SH-SY5Y (cell line): ENCODE measurements around the gene BRSK2.

Source experiments
- GATA2 ChIP-seq: IDR thresholded peaks from 2 replicates; pipeline ENCODE4 v1.6.1; 2011; ENCODE audit warnings: mild to moderate bottlenecking, low read depth, low read length
- GATA3 ChIP-seq: IDR thresholded peaks from 2 replicates; pipeline ENCODE4 v1.6.1; 2011; ENCODE audit warnings: low read depth, mild to moderate bottlenecking, low read length, moderate library complexity

DNA sequence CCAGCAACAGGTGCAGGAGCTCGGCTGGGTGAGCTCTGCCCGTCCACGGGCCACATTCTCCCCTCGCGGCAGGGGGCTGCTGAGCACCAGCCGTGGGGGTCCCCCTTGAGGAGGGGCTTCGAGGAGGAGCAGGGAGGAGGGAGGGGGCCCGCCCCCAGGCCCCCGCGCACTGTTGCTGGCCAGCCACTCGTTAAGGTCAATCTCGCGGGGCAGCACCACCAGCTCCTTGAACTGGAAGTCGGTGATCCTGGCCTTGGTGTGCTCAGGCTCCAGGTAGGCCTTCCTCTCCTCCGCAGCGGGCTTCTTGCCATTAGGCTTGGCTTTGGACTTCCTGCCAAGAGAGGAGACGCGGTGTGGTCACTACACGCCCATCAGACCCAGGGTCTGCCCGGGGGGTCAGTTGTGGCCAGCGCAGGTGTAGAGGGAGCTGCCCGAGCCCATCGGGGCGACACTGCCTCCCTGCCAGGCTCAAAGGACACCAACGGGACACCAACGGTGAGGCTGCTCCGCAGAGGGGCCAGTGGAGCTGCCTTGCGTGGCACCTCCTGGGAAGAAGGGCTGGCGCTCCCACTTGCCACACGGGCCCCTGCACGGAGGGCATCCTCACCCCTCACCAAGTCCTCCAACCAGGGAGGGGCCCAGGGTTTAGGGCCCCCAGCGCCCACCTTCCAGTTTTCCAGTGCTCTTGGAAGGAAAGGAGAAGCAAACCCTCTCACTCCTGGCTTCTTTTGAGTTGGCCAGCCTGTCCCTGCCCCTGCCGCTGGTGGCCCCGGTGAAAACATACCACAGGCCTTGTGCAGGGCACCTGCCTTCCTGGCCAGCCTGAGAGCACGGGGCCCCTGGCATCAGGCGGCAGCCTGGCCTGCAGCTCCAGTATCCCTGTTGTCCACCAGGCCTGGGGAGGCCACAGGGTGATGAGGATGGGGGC is 91.1 kb downstream of the BRSK2 start:
- no peak for TF ChIP-seq GATA2
- TF ChIP-seq GATA3, result no peak
